Right lobe of liver (tissue), 6 donors: Measurements from ENCODE around the gene CCDC167. TPM values are rescaled to one million over a fixed set of nuclear protein-coding genes. Genes with fewer than 3 reads are reported as not detected.

Source experiments
- ATAC-seq, 4 donors: fragments of 200-7000 bp; cut with Tn5 transposase; one replicate each; pipeline ENCODE4 v1.9.1; 2020; ENCODE audit warnings: mild to moderate bottlenecking in 4 of 4, moderate library complexity in 4 of 4
- DNase-seq, 3 donors: peaks; one replicate each; pipeline ENCODE4 v3.0.0-alpha.2; 2020
- H3K27ac ChIP-seq, 3 donors: fragments of 200-600 bp; one replicate each; pipeline ENCODE4 v1.8.0; 2022
- H3K27me3 ChIP-seq, 2 donors: fragments of 200-600 bp; one replicate each; pipeline ENCODE4 v1.8.0; 2022
- H3K36me3 ChIP-seq, 4 donors: fragments of 200-600 bp; sonication (generic) in 1 of 4; one replicate each; pipeline versions ENCODE4 v1.5.1 to v1.8.0; 2017 to 2022; ENCODE audit warnings: control low read depth in 1 of 4
- H3K4me1 ChIP-seq, 4 donors: fragments of 200-600 bp; sonication (generic) in 1 of 4; one replicate each; pipeline versions ENCODE4 v1.5.1 to v1.8.0; 2017 to 2022; ENCODE audit warnings: control low read depth in 1 of 4
- H3K4me3 ChIP-seq, 3 donors: fragments of 200-600 bp; one replicate each; pipeline ENCODE4 v1.8.0; 2022
- H3K9me3 ChIP-seq, 4 donors: fragments of 200-600 bp; sonication (generic) in 1 of 4; one replicate each; pipeline versions ENCODE4 v1.5.1 to v1.8.0; 2017 to 2022; ENCODE audit warnings: control low read depth in 1 of 4
- CTCF ChIP-seq, 4 donors: fragments of 200-600 bp in 3 of 4; fragments of 450-650 bp in 1 of 4; IDR thresholded peaks; one replicate each; pipeline versions ENCODE4 v1.5.1 to v1.8.0; 2016 to 2022; ENCODE audit warnings: antibody characterized with exemption in 4 of 4, mild to moderate bottlenecking in 2 of 4
- POLR2A ChIP-seq: fragments of 450-650 bp; IDR thresholded peaks from one replicate; pipeline ENCODE4 v1.6.1; 2017; ENCODE audit warnings: antibody characterized with exemption, mild to moderate bottlenecking
- whole genome bisulfite sequencing: methylation state at CpG from one replicate; pipeline ENCODE4 v1.1.6; 2018; ENCODE audit warnings: low coverage, low lambda C conversion rate; ENCODE audit not compliant: insufficient coverage; ENCODE audit errors: missing lambda C conversion rate; 5-methylcytosine and 5-hydroxymethylcytosine counted together
- intact Hi-C, 2 donors: fragments of 100-400 bp; cut with DNase I; formaldehyde crosslinking; loops; one replicate each; pipeline versions ENCODE4 v1.11.2 to v1.14.1; 2022
- total RNA-seq, 6 experiments: library from RNA; depleted of rRNA in 2 of 6; stranded (reverse); fragments of >200 nt in 2 of 6; fragmentation: NEBNext Ultra II Directional in 3 of 6; extraction: Animal tissue kit (Norgen Biotek cat#: 25700) in 3 of 6; gene quantifications; one replicate each; pipeline versions ENCODE4 v1.1.0 to v1.2.4, GENCODE V29; 2016 to 2023
- donor health status: DM: no; HTN: yes; CAD: no.
- donor health status: DM: no; HTN: no; CAD: no.
- donor health status: DM: no; HTN: no; CAD: no.
- donor health status: DM: no; HTN: yes; CAD: no.
- donor health status: DM: no; HTN: yes; CAD: no.

CCDC167 gene
- total RNA-seq, 6 experiments from 2014 or later, result 16.5 to 103 (median 26.9) TPM

- ATAC-seq (no peak), DNase-seq (no peak)
- intact Hi-C loops, result no loop called here
- H3K27me3 ChIP-seq, result no peaks in the 10 kb centered on the region
- H3K4me3 ChIP-seq, result no peak overlapping the region
- no peak overlapping the region for H3K27ac ChIP-seq
- TF ChIP-seq CTCF (IDR thresholded peaks at IDR 0.05) (no peak), POLR2A (no peak)
- no peaks in the 10 kb centered on the region for H3K36me3 ChIP-seq
- no peaks in the 10 kb centered on the region for H3K9me3 ChIP-seq
- 70% methylated on average over 14 of the region's 19 CpGs for WGBS
- H3K4me1 ChIP-seq, result no peaks in the 10 kb centered on the region
These were observed 24.6 kb upstream of the CCDC167 start for GRCh38 chr6:37524025-37524969.

GRCh38 chr6:37523412-37523811 lies 23.7 kb upstream of the CCDC167 start:
- Histone ChIP-seq H3K36me3 (no peaks in the 10 kb centered on the region), H3K27ac (no peak overlapping the region), H3K4me3 (no peak overlapping the region), H3K27me3 (no peaks in the 10 kb centered on the region), H3K4me1 (no peaks in the 10 kb centered on the region), H3K9me3 (no peaks in the 10 kb centered on the region)
- TF ChIP-seq POLR2A (no peak), CTCF (IDR thresholded peaks at IDR 0.05) (no peak)
- no peak for ATAC-seq
- intact Hi-C loops, result no loop called here
- 90% methylated on average over 7 of the region's 7 CpGs for WGBS
- no peak for DNase-seq

GRCh38 chr6:37522836-37523235 lies 23.1 kb upstream of the CCDC167 start:
- ATAC-seq (no peak), DNase-seq (no peak)
- WGBS, result no CpG with 5 or more reads among the region's 3 CpGs
- Histone ChIP-seq H3K27me3 (no peaks in the 10 kb centered on the region), H3K36me3 (no peaks in the 10 kb centered on the region), H3K4me3 (no peak overlapping the region), H3K9me3 (no peaks in the 10 kb centered on the region), H3K27ac (no peak overlapping the region), H3K4me1 (peaks cover 0 to 1% (median 0%) of the 10 kb centered on the region in 4 donors)
- TF ChIP-seq CTCF (IDR thresholded peaks at IDR 0.05), result no peak
- TF ChIP-seq POLR2A, result no peak
- intact Hi-C loops, result no loop called here

- no peak overlapping the region for H3K4me3 ChIP-seq
- TF ChIP-seq CTCF (IDR thresholded peaks at IDR 0.05), result no peak
- TF ChIP-seq POLR2A, result no peak
- no peaks in the 10 kb centered on the region for H3K9me3 ChIP-seq
- no peaks in the 10 kb centered on the region for H3K27me3 ChIP-seq
- intact Hi-C loops, result no loop called here
- H3K4me1 ChIP-seq, result peaks cover 0 to 11% (median 3%) of the 10 kb centered on the region in 4 donors
- no peak for ATAC-seq
- no peak for DNase-seq
- H3K36me3 ChIP-seq, result no peaks in the 10 kb centered on the region
- H3K27ac ChIP-seq, result no peak overlapping the region
- WGBS, result 83% methylated on average over 2 of the region's 4 CpGs
These were observed 22.0 kb upstream of the CCDC167 start for GRCh38 chr6:37521674-37522073.
